Motor neuron (in vitro differentiated cells): Measurements from ENCODE around the gene CNGB1. TPM values are rescaled to one million over a fixed set of nuclear protein-coding genes. Genes with fewer than 3 reads are reported as not detected.
A peak's percentile ranks its signal among the peaks of the same experiment; 100 is the strongest.
"Not testable (repeated sequence)": the region's sequence is repeated elsewhere in the genome, so short reads cannot be mapped to it uniquely, and the experiment has no call there.

Experiments used
- ATAC-seq, 8 experiments: fragments of 200-7000 bp; cut with Tn5 transposase; replicated peaks in 6 of 8; 2 replicates each; pipeline ENCODE4 v1.8.0; 2021; ENCODE audit warnings: mild to moderate bottlenecking in 8 of 8, moderate library complexity in 8 of 8
- H3K27ac ChIP-seq, 2 donors: fragments of 250-450 bp; sonication (Bioruptor Pico); 2 replicates each; pipeline ENCODE4 v1.9.0; 2021; ENCODE audit warnings: antibody characterized with exemption in 2 of 2, mild to moderate bottlenecking in 2 of 2, moderate library complexity in 1 of 2
- H3K4me1 ChIP-seq, 2 donors: fragments of 250-450 bp; sonication (Bioruptor Pico); replicated peaks in 1 of 2; 2 replicates each; pipeline ENCODE4 v1.6.1; 2021; ENCODE audit warnings: antibody characterized with exemption in 2 of 2, mild to moderate bottlenecking in 2 of 2, moderate library complexity in 1 of 2
- H3K4me3 ChIP-seq, 5 donors: fragments of 250-450 bp; sonication (Bioruptor Pico); 2 replicates each; pipeline ENCODE4 v1.9.0; 2021; ENCODE audit warnings: antibody characterized with exemption in 5 of 5, mild to moderate bottlenecking in 5 of 5, moderate library complexity in 4 of 5
- WGBS, 10 experiments: fragments of 450-650 bp; shearing (Covaris generic); methylation state at CpG; one replicate each; pipeline ENCODE4 v1.0.0; 2022; 5-methylcytosine and 5-hydroxymethylcytosine counted together
- in situ Hi-C, 9 experiments: fragments of 400-800 bp; cut with MboI; loops; one replicate each; pipeline ENCODE4 v1.15.0; 2021; ENCODE audit warnings: low sequenced_read_pairs in 9 of 9, low pct_unique_long_range_greater_than_20kb in 2 of 9; ENCODE audit not compliant: unreplicated experiment in 9 of 9
- total RNA-seq, 8 experiments: library from RNA; unstranded; fragments of 300-600 nt; gene quantifications; 2 replicates each; pipeline versions ENCODE4 v1.2.3 to v1.2.4, GENCODE V29; 2022

CNGB1 gene
- total RNA-seq, 8 experiments from 2014 or later, result 0.05 to 2.1 (median 1.2) TPM; not detected in 1

DNA sequence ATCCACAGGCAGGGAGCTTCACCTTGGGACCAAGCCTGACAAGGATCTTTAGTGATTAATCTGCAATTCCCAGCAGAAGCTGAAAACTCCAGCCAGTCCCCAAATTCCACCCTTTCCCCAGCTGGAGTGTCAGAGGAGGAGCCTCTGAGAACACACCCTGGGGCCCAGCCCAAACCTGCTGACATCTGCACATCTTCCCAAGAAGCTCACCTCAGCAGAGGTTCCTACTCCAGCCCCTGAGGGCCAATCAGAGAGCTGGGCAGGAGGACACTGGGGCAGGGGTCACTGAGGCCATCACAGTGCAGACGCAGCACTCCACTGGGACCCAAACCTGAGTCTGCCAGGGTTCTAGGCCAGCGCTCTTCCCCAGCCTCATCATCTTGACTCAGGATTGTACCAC, 44.9 kb downstream of the CNGB1 start:
- WGBS, 10 experiments, result 100% methylated on average over 1 of the region's 2 CpGs; no CpG with 5 or more reads in 8 of the 10 experiments
- H3K27ac ChIP-seq, result no peak overlapping the region
- H3K4me3 ChIP-seq, result no peak overlapping the region
- H3K4me1 ChIP-seq, result peaks cover 0 to 6% of the 10 kb centered on the region in 2 donors
- in situ Hi-C loops, result no loop called here
- ATAC-seq, result no peak

DNA sequence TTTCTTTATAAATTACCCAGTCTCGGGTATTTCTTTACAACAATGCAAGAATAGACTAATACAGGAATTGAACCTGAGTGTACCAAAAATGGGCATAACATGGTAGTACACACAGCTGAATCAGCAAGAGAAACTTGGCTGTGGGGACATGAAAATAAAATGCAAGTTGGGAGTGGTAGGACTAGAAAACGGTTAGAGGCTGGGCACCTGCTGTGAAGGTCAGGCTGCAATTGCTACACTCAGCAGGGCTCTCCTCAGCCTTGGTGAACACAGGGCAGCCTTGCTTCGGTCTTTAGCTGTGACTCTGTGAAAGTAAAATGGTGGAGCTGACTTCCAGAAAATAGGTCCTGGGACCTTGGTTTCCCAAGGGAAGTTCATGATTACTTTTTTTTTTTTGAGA, 45.6 kb downstream of the CNGB1 start:
- in situ Hi-C loops, result no loop called here
- H3K4me3 ChIP-seq, result no peak overlapping the region
- ATAC-seq, result no peak
- WGBS, 10 experiments, result 10 to 77% (median 43%) methylated on average over 2 to 3 of the region's 3 CpGs; no CpG with 5 or more reads in 5 of the 10 experiments
- H3K4me1 ChIP-seq, result peaks cover 0 to 6% of the 10 kb centered on the region in 2 donors
- no peak overlapping the region for H3K27ac ChIP-seq

DNA sequence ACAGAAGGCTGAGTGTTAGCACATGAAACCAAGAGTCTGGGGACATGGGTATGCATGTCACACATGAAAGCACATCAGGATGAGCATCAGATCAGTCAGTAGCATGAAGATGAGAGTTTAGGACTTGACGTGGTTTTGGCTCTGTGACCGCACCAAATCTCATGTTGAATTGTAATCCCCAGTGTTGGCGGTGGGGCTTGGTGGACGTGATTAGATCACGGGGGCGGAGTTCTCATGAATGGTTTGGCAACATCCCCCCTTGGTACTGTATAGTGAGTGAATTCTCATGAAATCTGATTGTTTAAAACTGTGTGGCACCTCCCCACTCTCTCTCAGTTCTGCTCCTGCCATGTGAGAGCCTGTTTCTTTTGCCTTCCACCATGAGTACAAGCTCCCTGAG, 46.4 kb downstream of the CNGB1 start:
- in situ Hi-C loops, result loop anchor here in 1 of 9 experiments (25.0 kb wide), 1 partner anchor 188 kb away; no protein-coding TSS in a partner anchor
- Histone ChIP-seq H3K4me1 (peaks cover 0 to 6% of the 10 kb centered on the region in 2 donors), H3K27ac (no peak overlapping the region), H3K4me3 (no peak overlapping the region)
- 53 to 82% (median 80%) methylated on average over 2 to 5 of the region's 6 CpGs; no CpG with 5 or more reads in 5 of the 10 experiments for WGBS, 10 experiments
- ATAC-seq, result peak in 1 of 8 experiments; percentile 16

DNA sequence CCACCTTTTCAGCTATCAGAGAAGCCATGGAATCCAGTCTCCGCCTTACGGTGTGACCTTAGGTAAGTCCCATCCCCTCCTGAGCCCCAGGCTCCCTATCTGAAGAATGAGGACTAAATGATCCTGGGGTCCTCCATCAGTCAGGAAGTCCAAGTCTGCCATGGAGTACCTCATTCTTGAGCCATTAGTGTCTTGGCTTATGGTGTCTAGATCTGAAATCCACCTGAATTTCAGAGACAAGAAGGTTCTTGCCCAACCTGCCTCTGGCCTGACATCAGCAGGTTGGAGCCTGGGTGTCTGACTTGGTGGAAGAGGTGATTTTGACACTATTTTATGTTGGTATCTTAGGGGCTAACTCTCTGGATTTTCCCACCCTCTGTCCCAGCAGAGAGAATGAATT, 47.1 kb downstream of the CNGB1 start:
- H3K27ac ChIP-seq, result no peak overlapping the region
- in situ Hi-C loops, result loop anchor here in 1 of 9 experiments (25.0 kb wide), 1 partner anchor 188 kb away; no protein-coding TSS in a partner anchor
- H3K4me3 ChIP-seq, result no peak overlapping the region
- peaks cover 0 to 6% of the 10 kb centered on the region in 2 donors for H3K4me1 ChIP-seq
- 80 to 100% (median 92%) methylated on average over 1 to 2 of the region's 2 CpGs; no CpG with 5 or more reads in 6 of the 10 experiments for WGBS, 10 experiments
- ATAC-seq, result no peak

DNA sequence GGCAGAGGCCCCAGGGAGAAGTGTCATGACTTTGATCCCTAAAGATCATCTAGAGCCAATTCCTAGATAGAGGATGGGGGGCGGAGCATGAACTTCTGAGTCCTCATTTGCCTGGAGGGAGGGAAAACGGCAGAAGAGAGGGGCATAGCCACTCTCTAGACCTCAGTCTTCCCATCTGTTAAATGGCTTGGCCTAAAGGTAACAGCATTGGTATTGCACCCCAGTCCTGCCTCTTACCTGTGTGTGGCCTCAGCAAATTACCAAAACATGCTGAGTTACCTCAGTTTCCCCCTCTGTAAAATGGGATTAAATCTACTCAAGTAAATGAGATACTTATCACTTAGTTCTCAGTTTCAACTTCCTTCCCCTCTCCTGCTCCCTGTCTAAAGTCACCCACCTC, 47.5 kb downstream of the CNGB1 start:
- no peak for ATAC-seq
- WGBS, 10 experiments, result 40 to 100% (median 60%) methylated on average over 1 of the region's 2 CpGs; no CpG with 5 or more reads in 7 of the 10 experiments
- Histone ChIP-seq H3K27ac (no peak overlapping the region), H3K4me1 (peaks cover 0 to 6% of the 10 kb centered on the region in 2 donors), H3K4me3 (no peak overlapping the region)
- in situ Hi-C loops, result loop anchor here in 1 of 9 experiments (25.0 kb wide), 1 partner anchor 189 kb away; no protein-coding TSS in a partner anchor

DNA sequence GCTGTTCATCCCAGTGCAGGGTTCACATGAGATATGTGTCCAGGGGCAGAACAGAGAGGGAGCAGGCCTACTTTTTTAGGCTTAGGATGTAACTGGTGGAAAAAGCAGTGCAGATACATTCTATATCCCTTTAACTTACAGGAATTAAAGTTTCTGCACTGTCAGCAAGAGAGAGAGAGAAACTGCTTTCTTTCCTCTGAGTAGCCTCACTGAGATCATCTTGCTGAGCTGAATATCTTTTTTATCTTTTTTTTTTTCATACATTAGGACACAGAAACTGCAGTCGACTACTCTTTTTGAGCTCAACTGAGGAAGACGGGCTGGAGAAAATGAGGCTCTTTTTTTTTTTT, 50.1 kb downstream of the CNGB1 start:
- WGBS, 10 experiments, result 34 to 100% (median 74%) methylated on average over 1 to 2 of the region's 2 CpGs; no CpG with 5 or more reads in 2 of the 10 experiments
- no peak overlapping the region for H3K4me3 ChIP-seq
- H3K4me1 ChIP-seq, result peaks cover 0 to 6% of the 10 kb centered on the region in 2 donors
- in situ Hi-C loops, result loop anchor here in 1 of 9 experiments (25.0 kb wide), 1 partner anchor 191 kb away; no protein-coding TSS in a partner anchor
- no peak overlapping the region for H3K27ac ChIP-seq
- no peak for ATAC-seq

DNA sequence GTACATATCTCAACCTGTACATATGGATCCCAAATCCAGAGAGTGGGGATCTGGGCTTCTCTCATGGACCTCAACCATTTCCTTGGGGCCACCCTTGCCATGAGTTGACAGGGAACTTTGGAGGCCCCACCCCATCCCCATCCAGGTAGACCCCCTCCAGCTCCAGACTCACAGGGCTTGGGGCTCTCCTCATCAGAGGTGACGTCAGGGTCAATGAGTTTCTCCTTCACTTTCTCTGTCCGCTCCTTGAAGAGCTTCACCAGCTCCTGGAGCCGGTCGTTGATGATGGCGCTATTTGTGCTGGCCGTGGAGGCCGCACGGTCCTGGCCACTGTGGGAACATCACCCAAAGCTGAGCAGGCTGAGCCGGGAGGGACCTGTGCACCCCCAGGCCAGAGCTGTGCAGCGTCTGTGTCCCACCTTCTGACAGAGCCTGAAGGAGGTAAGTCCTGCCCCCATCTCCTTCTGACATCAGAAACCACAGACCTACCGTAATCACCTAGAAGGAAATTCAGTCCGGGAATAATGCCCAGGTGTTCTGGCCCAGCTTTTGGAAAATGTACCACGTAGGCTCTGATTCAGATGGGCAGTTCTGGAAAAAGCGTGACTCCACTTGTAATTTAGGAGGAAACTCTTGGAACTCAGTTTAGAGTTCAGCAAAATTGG, 50.6 kb downstream of the CNGB1 start:
- no peak overlapping the region for H3K27ac ChIP-seq
- 17 to 100% (median 80%) methylated on average over 1 to 4 of the region's 14 CpGs; no CpG with 5 or more reads in 3 of the 10 experiments for WGBS, 10 experiments
- no peak overlapping the region for H3K4me3 ChIP-seq
- no peak for ATAC-seq
- in situ Hi-C loops, result loop anchor here in 1 of 9 experiments (25.0 kb wide), 1 partner anchor 192 kb away; no protein-coding TSS in a partner anchor
- H3K4me1 ChIP-seq, result peaks cover 0 to 6% of the 10 kb centered on the region in 2 donors

DNA sequence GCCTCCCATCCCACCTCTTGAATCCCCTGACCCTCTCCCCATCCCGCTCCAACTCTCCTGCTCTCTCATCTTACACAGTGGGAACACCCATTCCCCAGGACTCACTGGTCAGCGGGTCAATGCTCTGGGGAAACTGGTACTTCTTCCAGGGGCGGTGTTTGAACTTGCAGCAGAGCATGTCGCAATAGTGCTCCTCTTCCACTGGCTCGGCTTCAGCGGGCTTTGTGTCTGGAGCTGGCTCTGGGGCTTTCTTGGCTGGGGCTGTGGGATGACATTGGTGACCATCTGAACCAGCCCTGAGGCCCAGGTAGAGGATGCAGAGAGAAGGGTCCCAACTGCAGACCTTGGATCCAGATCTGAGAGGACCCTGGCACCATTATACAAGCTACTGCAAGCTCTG, 51.9 kb downstream of the CNGB1 start:
- 20 to 100% (median 95%) methylated on average over 1 to 5 of the region's 6 CpGs; no CpG with 5 or more reads in 6 of the 10 experiments for WGBS, 10 experiments
- no peak overlapping the region for H3K27ac ChIP-seq
- ATAC-seq, result no peak
- H3K4me1 ChIP-seq, result peaks cover 0 to 2% of the 10 kb centered on the region in 2 donors
- H3K4me3 ChIP-seq, result no peak overlapping the region
- in situ Hi-C loops, result loop anchor here in 1 of 9 experiments (25.0 kb wide), 1 partner anchor 193 kb away; no protein-coding TSS in a partner anchor

DNA sequence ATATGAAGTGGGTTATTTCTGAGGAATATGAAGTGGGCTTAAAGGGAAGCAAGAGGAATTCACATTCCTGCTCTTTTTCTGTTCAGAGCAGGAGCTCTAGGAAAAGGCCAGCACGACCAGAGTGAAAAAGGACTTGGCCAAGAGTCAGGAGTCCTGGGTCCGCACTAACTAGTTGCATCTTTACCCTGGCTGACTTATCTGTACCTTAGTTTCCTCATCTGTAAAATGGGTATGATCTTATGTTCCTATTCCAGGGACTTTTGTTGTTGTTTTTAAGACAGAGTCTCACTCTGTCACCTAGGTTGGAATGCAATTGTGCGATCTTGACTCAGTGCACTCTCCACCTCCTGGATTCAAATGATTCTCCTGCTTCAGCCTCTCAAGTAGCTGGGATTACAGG, 52.5 kb downstream of the CNGB1 start:
- in situ Hi-C loops, result loop anchor here in 1 of 9 experiments (25.0 kb wide), 1 partner anchor 194 kb away; no protein-coding TSS in a partner anchor
- Histone ChIP-seq H3K27ac (no peak overlapping the region), H3K4me3 (no peak overlapping the region), H3K4me1 (no peaks in the 10 kb centered on the region)
- ATAC-seq, result no peak
- 0 to 100% (median 83%) methylated on average over 1 to 3 of the region's 3 CpGs; no CpG with 5 or more reads in 3 of the 10 experiments for WGBS, 10 experiments

DNA sequence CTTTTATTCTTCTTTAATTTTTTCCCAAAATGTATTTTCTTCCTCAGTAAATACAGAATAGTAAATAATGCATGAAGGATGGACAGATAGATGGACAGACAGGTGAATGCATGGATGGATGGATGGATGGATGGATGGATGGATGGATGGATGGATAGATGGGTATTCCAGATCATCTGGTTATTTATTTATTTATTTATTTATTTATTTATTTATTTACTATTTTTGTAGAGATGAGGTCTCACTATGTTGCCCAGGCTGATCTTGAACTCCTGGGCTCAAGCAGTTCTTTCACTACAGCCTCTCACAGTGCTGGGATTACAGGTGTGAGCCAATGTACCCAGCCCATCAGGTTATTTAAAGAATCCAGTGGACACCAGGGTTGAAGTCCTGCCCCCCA, 53.0 kb downstream of the CNGB1 start:
- not testable (repeated sequence) for H3K4me1 ChIP-seq, ATAC-seq, H3K27ac ChIP-seq, H3K4me3 ChIP-seq
- in situ Hi-C loops, result loop anchor here in 1 of 9 experiments (25.0 kb wide), 1 partner anchor 194 kb away; no protein-coding TSS in a partner anchor

DNA sequence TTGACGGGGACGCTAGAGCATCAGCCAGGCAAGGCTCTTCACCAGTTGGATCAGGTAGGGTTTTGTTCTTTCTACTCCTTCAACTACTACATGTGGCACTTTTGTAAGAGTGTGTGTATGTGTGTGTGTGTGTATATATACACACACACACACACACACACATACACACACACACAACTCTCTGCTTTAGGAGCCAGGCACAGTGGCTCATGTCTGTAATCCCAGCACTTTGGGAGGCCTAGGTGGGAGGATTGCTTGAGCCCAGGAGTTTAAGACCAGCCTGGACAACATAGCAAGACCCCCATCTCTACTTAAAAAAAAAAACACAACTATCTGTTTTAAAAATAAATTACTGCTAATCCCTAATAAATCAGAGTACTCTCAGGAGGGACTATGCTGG, 53.4 kb downstream of the CNGB1 start:
- H3K4me1 ChIP-seq, H3K4me3 ChIP-seq, H3K27ac ChIP-seq: not testable (repeated sequence)
- in situ Hi-C loops, result loop anchor here in 1 of 9 experiments (25.0 kb wide), 1 partner anchor 195 kb away; no protein-coding TSS in a partner anchor
- peak in 1 of 8 experiments; percentile 7 for ATAC-seq
- 100% methylated on average over 1 of the region's 2 CpGs; no CpG with 5 or more reads in 9 of the 10 experiments for WGBS, 10 experiments

DNA sequence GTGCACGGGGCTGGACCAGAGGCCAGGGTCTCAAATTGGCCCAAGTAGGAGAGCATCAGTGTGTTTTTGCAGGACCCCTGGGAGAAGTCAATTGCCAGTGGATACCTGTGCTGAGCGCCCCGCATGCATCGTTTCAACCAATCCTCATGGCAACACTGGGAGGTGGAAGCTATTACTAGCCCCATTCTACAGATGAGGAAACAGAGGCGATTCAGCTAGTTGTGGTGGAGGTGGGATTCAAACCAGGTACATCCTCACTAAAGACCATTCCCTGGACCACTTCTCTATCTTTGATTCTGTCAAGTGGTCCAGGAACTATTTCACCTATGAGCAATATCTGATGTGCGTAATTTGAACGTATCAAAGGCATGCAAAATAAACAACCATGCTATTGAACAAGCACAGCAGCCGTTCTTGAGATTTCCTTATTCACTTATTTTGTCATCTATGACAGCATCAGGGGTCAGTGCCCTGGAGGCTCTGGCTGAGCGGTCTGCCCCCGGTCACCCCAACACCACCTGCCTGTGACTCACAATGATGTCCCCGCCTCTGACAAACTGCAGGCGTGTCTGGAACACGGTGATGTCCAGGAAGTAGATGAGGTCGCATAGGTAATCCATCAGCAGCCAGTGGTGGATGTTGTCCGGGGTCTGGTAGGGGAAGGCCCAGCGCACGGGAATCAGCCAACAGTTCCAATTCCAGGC, 54.0 kb downstream of the CNGB1 start:
- Histone ChIP-seq H3K27ac (no peak overlapping the region), H3K4me1 (no peaks in the 10 kb centered on the region), H3K4me3 (no peak overlapping the region)
- 20 to 87% (median 74%) methylated on average over 1 to 12 of the region's 17 CpGs; no CpG with 5 or more reads in 1 of the 10 experiments for WGBS, 10 experiments
- peak in 5 of 8 experiments; percentile 91 to 97 (median 94) for ATAC-seq
- in situ Hi-C loops, result loop anchor here in 1 of 9 experiments (25.0 kb wide), 1 partner anchor 195 kb away; no protein-coding TSS in a partner anchor
